ENCODE results near the gene LSM14B.

- TF ChIP-seq POLR2A (IDR thresholded peaks at IDR 0.05; ENCODE audit: borderline replicate concordance, extremely low read depth, insufficient read depth, insufficient read length) (no peak), ATF3 (IDR thresholded peaks at IDR 0.05) (no peak), CTCF (IDR thresholded peaks at IDR 0.05 in 2 of 3, conservative IDR thresholded peaks at IDR 0.05 in 1 of 3; ENCODE audit: borderline replicate concordance in 1 of 3, insufficient read depth in 1 of 3, low read depth in 2 of 3, low read length in 2 of 3) (no peak), EZH2 (IDR thresholded peaks at IDR 0.05) (no peak), CEBPB (IDR thresholded peaks at IDR 0.05; ENCODE audit: low read depth) (no peak), EZH2phosphoT487 (IDR thresholded peaks at IDR 0.05; ENCODE audit: borderline replicate concordance) (no peak), POLR2AphosphoS5 (IDR thresholded peaks at IDR 0.05; ENCODE audit: low read depth, low read length) (no peak)
Observed at GRCh38 chr20:62132421-62132820, 10.1 kb downstream of the LSM14B start.
